ENCODE measurements around the gene SMIM29.

DNA sequence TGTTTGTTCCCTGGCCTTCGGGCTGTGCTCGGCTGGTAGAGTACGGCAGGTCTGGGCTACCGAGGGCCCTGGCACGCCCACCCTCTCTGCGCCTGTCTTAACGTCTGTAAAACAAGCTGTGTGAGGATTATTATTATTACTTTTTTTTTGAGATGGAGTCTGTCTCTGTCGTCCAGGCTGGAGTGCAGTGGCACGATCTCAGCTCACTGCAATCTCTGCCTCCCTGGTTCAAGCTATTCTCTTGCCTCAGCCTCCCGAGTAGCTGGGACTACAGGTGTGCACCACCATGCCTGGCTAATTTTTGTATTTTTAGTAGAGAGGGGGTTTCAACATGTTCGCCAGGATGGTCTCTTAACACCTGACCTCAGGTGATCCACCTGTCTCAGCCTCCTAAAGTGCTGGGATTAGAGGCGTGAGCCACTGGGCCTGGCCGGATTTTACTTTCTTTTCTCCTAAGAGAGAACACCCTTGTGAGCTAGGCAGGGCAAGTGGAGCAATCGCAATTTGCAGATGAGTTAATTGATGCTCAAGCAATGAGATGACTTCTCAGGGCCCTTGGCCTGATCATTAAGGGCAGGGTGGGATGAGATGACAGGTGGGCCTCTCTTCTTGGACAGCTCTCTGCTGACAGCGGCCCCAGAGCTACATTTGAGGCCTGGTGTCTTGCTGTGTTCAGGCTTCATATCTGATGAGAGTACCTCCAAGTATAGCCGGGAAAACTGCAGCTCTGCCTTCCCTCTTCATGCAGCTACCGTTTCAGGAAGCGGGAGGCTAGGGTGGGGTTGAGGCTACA, 859 bp upstream of the SMIM29 start:
- TF ChIP-seq, protein P1, sequence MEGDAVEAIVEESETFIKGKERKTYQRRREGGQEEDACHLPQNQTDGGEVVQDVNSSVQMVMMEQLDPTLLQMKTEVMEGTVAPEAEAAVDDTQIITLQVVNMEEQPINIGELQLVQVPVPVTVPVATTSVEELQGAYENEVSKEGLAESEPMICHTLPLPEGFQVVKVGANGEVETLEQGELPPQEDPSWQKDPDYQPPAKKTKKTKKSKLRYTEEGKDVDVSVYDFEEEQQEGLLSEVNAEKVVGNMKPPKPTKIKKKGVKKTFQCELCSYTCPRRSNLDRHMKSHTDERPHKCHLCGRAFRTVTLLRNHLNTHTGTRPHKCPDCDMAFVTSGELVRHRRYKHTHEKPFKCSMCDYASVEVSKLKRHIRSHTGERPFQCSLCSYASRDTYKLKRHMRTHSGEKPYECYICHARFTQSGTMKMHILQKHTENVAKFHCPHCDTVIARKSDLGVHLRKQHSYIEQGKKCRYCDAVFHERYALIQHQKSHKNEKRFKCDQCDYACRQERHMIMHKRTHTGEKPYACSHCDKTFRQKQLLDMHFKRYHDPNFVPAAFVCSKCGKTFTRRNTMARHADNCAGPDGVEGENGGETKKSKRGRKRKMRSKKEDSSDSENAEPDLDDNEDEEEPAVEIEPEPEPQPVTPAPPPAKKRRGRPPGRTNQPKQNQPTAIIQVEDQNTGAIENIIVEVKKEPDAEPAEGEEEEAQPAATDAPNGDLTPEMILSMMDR (IDR thresholded peaks at IDR 0.05): no peak
- TF ChIP-seq POLR2AphosphoS5 (IDR thresholded peaks at IDR 0.05): no peak
- no peak for TF ChIP-seq EP300 (IDR thresholded peaks at IDR 0.05; ENCODE audit: low read depth)
- TF ChIP-seq POLR2A (IDR thresholded peaks at IDR 0.05): no peak

Measured in transverse colon (tissue), 4 donors.